ENCODE results near the gene ARHGEF7. TPM values are rescaled to one million over a fixed set of nuclear protein-coding genes. Genes with fewer than 3 reads are reported as not detected.

The ARHGEF7 gene
- total RNA-seq, 3 donors from 2014 or later: 55.3 to 82.5 (median 62.6) TPM

DNA sequence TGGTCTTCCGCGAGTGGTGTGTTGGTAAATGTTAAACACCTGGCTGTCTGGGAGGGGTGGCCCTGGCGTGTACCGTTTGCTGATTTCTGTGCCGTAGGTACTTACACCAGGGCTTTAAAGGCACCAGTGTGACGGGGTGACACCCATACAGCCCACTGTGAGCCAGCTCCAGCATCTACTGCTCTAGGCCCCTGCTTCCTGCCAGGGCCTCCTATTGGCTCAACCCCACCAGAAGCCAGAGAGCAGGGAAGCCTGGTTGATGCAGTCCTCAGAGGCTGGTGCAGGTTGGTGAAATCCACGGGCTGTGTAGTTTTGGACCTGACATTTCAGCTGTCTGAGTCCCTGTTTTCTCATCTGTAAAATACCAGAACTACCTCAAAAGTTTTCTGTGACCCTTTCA lies 30.4 kb downstream of the ARHGEF7 start:
- Histone ChIP-seq H3K4me1 (ENCODE audit: low read depth) (no peaks in the 10 kb centered on the region), H3K4me3 (no peak overlapping the region), H3K36me3 (ENCODE audit: low read depth) (no peaks in the 10 kb centered on the region), H3K9me3 (no peaks in the 10 kb centered on the region)
- no peak for DNase-seq
- intact Hi-C loops (cut with DNase I, micrococcal nuclease): no loop called here
- TF ChIP-seq, protein P1, sequence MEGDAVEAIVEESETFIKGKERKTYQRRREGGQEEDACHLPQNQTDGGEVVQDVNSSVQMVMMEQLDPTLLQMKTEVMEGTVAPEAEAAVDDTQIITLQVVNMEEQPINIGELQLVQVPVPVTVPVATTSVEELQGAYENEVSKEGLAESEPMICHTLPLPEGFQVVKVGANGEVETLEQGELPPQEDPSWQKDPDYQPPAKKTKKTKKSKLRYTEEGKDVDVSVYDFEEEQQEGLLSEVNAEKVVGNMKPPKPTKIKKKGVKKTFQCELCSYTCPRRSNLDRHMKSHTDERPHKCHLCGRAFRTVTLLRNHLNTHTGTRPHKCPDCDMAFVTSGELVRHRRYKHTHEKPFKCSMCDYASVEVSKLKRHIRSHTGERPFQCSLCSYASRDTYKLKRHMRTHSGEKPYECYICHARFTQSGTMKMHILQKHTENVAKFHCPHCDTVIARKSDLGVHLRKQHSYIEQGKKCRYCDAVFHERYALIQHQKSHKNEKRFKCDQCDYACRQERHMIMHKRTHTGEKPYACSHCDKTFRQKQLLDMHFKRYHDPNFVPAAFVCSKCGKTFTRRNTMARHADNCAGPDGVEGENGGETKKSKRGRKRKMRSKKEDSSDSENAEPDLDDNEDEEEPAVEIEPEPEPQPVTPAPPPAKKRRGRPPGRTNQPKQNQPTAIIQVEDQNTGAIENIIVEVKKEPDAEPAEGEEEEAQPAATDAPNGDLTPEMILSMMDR (IDR thresholded peaks at IDR 0.05): no peak
- ATAC-seq: no peak

GRCh38 chr13:111152844-111153243 lies 37.7 kb downstream of the ARHGEF7 start:
- ATAC-seq: peak; percentile 19
- no peaks in the 10 kb centered on the region for H3K36me3 ChIP-seq (ENCODE audit: low read depth)

DNA sequence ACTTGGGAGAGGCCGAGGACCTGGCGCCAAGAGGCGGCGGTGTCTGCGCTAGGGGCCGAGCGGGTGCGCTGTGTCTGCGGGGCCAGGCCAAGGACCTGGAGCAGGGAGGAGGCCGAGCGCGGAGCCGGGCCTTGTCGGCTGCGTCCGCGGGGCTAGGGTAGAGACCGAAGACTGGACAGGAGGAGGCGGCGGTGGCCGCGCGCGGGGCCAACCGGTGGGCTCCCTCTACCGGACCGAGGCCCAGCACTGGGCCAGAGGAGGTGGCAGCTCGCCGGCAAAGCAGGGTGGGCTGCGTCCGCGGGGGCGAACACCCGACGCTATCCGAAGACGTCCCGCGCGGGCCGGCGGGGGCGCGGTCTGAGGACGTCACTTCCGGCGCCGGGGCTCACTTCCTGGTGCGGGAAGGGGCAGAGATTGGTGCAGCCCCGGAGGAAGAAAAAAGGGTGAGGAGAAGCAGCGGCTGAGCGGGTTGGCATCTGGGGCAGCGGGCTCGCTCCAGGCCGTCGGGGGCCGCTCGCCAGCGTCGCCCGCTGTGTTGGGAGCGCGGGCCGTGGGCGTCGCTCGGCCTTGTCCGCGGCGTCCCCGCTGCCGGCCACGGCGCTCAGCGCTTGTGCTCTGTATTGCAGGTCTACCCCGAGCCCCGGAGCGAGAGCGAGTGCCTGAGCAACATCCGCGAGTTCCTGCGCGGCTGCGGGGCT lies 38.3 kb downstream of the ARHGEF7 start:
- Histone ChIP-seq H3K4me3 (peak overlapping the region; percentile 79), H3K9me3 (no peaks in the 10 kb centered on the region), H3K4me1 (ENCODE audit: low read depth) (peaks cover 23% of the 10 kb centered on the region), H3K36me3 (ENCODE audit: low read depth) (no peaks in the 10 kb centered on the region)
- TF ChIP-seq, protein P1 (IDR thresholded peaks at IDR 0.05): no peak
- ATAC-seq (peak; percentile 96), DNase-seq (peak; percentile 94 to 96 (median 94))
- intact Hi-C loops (cut with DNase I, micrococcal nuclease): no loop called here

More at GRCh38 chr13:111152844-111153243, 37.7 kb downstream of the ARHGEF7 start:
- Histone ChIP-seq H3K9me3 (no peaks in the 10 kb centered on the region), H3K4me3 (peak overlapping the region; percentile 79), H3K4me1 (ENCODE audit: low read depth) (peaks cover 23% of the 10 kb centered on the region)
- intact Hi-C loops (cut with DNase I, micrococcal nuclease): no loop called here
- peak in 2 of 3 donors; percentile 35 to 40 for DNase-seq
- TF ChIP-seq, protein P1 (IDR thresholded peaks at IDR 0.05): no peak

GRCh38 chr13:111153977-111154332 lies 38.8 kb downstream of the ARHGEF7 start:
- H3K9me3 ChIP-seq: no peaks in the 10 kb centered on the region
- TF ChIP-seq, protein P1 (IDR thresholded peaks at IDR 0.05): no peak
- peak overlapping the region; percentile 79 for H3K4me3 ChIP-seq
- no peaks in the 10 kb centered on the region for H3K36me3 ChIP-seq (ENCODE audit: low read depth)
- peaks cover 23% of the 10 kb centered on the region for H3K4me1 ChIP-seq (ENCODE audit: low read depth)
- intact Hi-C loops (cut with DNase I, micrococcal nuclease): no loop called here
- ATAC-seq (peak; percentile 65), DNase-seq (peak in 2 of 3 donors; percentile 55 to 81)

DNA sequence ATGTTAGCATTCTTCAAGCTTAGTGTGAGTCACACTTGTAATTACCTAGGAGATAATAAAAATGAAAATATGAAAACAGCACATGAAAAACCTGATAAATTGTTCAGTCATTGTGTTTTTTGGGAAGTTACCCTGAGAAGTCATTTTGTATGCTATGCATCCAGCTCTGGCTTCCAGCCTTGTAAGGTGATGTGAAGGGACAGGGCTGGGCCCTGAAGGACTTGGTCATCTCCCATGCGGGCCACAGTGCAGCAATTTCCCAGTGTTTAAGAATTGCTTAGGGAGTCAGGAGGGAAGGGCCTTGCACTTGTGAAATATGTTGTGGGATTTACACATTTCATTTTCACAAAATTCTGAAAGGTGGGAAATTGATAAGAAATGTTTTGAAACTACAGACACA lies 41.3 kb downstream of the ARHGEF7 start:
- intact Hi-C loops (cut with DNase I, micrococcal nuclease): no loop called here
- Histone ChIP-seq H3K4me1 (ENCODE audit: low read depth) (peaks cover 23% of the 10 kb centered on the region), H3K36me3 (ENCODE audit: low read depth) (no peaks in the 10 kb centered on the region), H3K4me3 (no peak overlapping the region), H3K9me3 (no peaks in the 10 kb centered on the region)
- TF ChIP-seq, protein P1 (IDR thresholded peaks at IDR 0.05): no peak
- ATAC-seq (no peak), DNase-seq (no peak)

All from mucosa of descending colon (tissue), 3 donors.